ENCODE results near the gene GNG7.
"Not testable (repeated sequence)": the region's sequence is repeated elsewhere in the genome, so short reads cannot be mapped to it uniquely, and the experiment has no call there.

GNG7 gene

GRCh38 chr19:2574971-2575630 lies 127.4 kb downstream of the GNG7 start:
- DNase-seq (ENCODE audit: low spot score) = no peak

GRCh38 chr19:2574478-2574931 lies 128.0 kb downstream of the GNG7 start:
- no peak for DNase-seq (ENCODE audit: low spot score)

DNA sequence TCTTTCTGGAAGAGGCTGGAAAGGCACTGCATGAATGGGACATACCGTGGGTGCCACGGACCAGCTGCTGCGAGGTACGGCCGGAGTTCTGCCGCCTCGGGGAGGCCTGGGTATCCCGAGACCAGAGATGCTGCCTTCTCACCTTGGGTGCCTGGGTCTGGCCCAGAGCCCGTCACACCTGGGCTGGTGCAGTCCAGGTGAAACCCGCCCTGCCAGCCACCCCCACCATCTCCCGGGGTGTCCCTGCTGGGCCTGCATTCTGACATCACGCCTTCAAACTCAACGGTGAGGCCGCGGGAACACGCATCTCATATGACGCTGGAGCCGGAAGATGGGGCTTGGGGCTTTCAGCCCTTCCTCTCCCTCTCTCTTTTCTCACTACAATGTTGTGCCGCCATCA lies 128.6 kb downstream of the GNG7 start:
- DNase-seq (ENCODE audit: low spot score) = no peak

DNA sequence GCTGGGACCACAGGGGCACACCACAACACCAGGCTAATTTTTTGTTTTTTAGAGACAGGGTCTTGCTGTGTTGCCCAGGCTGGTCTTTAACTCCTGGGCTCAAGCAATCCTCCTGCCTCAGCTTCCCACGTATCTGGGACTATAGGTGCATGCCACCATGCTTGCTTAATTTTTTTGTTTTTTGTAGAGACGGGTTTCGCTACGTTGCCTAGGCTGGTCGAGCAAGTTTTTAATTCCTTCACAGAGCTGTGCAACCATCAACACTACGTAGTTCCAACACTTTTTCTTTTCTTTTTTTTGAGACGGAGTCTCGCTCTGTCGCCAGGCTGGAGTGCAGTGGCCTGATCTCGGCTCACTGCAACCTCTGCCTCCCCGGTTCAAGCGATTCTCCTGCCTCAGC lies 130.3 kb downstream of the GNG7 start:
- not testable (repeated sequence) for DNase-seq (ENCODE audit: low spot score)

GRCh38 chr19:2569596-2570465 lies 132.7 kb downstream of the GNG7 start:
- no peak for DNase-seq (ENCODE audit: low spot score)

GRCh38 chr19:2567996-2568395 lies 134.5 kb downstream of the GNG7 start:
- DNase-seq (ENCODE audit: low spot score) = no peak

DNA sequence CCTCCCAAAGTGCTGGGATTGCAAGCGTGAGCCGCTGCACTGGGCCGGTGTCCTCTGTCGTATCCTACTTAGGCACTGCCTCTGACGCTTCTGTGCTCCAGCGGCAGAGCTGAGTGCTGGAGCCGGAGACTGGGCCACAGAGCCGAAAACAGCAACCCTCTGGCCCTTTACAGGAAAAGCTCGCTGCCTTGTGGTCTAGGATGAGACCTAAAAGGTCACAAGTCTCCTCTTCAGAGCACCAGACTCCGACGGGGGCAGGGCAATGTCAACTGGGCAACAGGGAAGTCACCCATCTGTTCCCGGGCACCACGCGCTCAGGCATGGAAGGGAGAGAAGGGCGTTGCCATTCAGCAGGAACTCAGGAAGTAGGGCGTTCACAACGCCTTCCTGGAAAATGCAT lies 134.9 kb downstream of the GNG7 start:
- DNase-seq (ENCODE audit: low spot score) = no peak

GRCh38 chr19:2563546-2563945 lies 138.9 kb downstream of the GNG7 start:
- DNase-seq (ENCODE audit: low spot score) = not testable (repeated sequence)

DNA sequence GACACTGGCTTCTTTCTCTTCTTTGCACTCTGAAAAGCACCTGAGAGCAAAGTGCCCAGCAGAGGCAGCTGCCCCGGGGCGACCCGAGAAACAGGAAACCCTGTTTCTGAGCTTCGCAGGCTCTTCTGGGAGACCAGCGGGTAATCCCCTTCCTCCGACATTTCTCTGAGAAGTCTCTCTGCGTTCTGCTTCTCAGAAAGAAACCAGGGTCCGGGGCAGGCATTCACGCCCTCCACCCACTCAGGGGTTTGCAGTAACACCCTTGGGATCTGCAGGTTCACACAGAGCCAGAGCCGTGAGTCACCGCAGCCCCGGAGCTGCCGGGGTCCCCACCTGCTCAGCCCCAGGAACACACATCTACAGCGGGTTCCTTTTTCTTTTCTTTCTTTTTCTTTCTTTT lies 140.6 kb downstream of the GNG7 start:
- DNase-seq (ENCODE audit: low spot score) = no peak

DNA sequence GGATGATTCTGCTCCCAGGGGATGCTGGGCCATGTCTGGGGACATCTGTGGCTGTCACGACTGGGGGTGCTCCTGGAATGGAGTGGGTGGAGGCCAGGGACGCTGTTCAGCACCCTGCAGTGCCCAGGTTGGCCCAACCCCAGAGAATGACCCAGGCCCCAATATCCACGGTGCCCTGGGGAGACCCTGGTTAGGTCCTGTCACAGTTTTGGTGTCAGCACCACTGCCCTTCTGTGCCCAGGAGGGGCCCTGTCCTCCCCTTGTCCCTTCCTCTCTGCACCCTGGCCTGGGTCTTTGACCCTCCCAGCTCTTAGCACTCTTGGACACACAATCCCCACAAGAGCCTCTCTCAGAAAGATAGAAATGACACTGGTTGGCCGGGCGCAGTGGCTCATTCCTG lies 141.3 kb downstream of the GNG7 start:
- DNase-seq (ENCODE audit: low spot score) = no peak

- DNase-seq (ENCODE audit: low spot score) = no peak
Observed at GRCh38 chr19:2560369-2560768, 142.1 kb downstream of the GNG7 start.

DNA sequence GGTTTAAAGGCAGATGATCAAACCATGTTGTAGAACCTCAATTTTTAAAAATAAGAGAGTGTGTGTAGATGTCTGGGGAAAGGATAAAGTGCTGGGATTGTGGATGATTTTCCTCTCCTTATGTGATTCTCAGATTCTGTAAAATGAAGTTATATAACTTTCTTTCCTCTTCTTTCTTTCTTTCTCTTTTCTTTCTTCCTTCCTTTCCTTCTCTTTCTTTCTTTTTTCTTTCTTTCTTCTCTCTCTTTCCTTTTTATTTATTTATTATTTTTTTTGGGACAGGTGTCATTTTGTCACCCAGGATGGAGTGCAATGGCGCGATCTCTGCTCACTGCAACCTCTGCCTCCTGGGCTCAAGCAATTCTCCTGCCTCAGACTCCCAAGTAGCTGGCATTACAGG lies 144.0 kb downstream of the GNG7 start:
- no peak for DNase-seq (ENCODE audit: low spot score)

DNA sequence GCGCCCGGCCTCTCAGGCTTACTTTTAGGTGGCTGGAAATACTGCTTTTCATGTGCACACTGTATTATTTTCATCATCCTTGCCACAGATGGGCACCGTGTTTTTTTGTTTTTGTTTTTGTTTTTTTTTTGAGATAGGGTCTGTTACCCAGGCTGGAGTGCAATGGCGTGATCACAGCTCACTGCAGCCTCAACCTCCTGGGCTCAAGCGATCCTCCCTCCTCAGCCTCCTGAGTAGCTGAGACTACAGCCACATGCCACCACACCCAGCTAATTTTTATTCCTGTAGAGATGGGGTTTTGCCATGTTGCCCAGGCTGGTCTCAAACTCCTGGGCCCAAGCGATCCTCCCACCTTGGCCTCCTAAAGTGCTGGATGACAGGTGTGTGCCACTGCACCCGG lies 144.4 kb downstream of the GNG7 start:
- DNase-seq (ENCODE audit: low spot score) = not testable (repeated sequence)

DNA sequence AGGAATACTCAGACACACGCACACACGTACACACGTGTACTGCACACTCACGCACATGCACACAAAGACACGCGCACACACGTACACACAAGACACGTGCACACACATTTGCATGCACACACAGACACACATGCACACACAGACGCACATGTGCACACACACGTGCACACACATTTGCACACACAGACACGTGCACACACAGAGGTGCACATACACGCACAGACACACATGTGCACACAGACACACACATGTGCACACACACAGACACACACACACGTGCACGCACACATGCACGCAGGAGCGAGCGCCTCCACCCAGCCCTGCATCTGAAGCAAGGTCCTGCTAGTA lies 145.4 kb downstream of the GNG7 start:
- no peak for DNase-seq (ENCODE audit: low spot score)

DNA sequence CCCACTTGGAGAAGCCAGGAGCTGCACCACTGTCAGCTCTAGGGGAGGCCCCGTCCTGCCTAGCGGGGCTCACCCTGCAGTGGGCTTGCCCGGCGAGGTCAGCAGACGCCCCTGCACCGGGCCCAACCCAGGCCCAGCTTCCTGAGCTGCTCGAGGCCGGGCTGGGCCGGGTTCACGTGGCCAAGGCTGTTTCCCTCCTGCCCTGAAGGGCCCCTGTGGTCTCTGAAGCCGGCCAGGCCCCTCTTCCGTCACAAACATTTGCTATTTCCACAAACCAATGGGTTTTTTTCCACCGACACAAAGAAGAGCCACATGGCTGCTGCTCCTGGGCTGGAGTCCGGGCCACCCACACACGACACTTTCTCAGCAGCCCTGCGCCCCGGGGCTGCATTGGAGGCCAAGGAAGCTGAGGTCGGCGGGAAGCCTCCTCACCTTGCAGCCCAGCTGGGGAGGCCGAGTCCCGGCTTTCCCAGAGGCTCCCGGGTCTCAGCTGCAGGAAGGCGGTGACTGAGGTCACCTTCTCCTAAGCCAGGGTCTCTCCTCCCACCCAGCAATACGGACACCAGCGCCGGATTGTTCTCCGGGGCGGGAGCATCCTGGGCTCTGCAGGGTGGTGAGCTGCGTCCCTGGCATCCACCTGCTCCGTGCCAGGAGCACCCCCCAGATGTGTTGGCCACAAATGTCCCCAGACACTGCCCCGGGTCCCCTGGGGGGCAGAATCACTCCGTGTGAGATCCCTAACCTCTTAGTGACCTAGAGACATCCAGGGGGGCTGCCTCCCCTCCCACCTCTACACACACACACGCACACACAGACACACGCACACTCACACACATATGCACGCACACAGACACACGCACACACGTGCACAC lies 146.0 kb downstream of the GNG7 start:
- no peak for DNase-seq (ENCODE audit: low spot score)

DNA sequence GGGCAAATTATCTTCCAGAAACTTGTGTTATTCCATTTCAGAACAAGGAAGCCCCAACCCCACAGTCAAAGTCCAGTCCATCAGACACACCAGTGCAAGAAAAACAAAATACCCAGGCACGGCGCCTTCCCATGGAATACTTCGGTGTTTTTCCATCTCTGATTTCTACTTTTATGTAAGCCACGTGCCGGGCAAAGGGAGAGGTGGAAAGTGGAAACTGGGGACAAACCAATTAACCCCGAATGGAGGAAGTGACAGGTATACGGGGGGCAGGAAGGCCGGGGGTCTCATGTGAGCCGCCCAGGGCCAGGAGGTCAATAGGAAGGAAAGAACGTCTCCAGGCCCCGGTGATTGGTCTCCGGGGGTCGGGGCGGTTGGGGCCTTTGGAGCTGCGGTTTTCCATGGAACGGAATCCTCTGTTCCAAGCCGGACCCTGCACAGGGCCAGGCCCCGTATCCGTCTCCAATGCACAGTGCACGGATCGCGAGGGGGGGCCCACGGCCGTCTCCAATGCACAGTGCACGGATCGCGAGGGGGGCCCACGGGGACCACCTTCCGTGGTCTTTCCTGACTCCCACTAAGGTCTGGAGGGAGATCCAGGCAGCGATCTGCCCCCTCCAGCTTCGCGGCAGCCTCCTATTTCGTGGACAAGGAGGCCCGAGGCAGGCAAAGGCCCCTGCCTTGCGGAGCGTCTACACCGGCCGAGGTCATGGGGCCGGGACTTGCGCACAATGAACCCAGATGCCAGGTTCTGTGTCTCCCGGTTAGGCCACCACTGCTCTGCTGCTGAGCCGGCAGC lies 146.9 kb downstream of the GNG7 start:
- no peak for DNase-seq (ENCODE audit: low spot score)

DNA sequence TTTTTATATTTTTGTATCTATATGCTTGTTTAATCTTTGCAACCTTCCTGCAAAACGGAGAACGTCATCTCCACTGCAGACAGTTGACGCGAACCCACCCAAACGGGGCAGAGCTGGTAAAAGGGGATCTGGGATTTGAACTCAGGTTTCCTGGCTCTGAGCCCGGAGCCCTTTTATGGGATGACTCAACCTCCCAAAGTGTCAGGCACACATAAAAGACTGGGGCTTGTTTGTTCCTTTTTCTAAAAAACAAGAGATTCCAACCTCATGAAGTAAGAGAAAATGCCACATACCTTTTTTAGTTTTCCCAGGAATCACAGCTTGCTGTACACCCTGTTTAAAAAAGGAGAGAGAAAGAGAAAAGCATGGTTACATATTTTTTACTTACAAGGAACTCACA lies 147.6 kb downstream of the GNG7 start:
- DNase-seq (ENCODE audit: low spot score) = no peak

DNA sequence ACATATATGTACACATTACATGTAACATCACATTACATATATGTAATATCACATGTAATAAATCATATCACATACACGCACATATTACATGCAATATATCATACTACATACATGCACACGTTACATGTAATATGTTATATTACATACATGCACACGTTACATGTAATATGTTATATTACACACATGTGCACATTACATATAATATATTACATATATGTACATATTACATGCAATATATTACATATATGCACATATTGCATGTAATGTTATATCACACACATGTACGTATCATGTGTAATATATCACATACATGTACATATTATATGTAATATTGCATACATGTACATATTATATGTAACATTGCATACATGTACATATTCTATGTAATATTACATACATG lies 149.0 kb downstream of the GNG7 start:
- DNase-seq (ENCODE audit: low spot score) = no peak

- DNase-seq (ENCODE audit: low spot score) = no peak
Observed at GRCh38 chr19:2552859-2553258, 149.6 kb downstream of the GNG7 start.

DNA sequence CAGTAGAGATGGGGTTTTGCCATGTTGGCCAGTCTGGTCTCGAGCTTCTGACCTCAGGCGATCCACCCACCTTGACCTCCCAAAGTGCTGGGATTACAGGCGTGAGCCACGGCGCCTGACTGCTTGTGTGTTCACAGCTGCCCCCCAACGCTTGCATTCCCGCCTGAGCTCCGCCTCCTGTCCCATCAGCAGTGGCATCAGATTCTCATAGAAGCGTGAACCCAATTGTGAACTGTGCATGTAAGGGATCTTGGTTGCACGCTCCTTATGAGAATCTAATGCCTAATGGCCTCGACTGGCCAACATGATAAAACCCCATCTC lies 150.7 kb downstream of the GNG7 start:
- DNase-seq (ENCODE audit: low spot score) = no peak

DNA sequence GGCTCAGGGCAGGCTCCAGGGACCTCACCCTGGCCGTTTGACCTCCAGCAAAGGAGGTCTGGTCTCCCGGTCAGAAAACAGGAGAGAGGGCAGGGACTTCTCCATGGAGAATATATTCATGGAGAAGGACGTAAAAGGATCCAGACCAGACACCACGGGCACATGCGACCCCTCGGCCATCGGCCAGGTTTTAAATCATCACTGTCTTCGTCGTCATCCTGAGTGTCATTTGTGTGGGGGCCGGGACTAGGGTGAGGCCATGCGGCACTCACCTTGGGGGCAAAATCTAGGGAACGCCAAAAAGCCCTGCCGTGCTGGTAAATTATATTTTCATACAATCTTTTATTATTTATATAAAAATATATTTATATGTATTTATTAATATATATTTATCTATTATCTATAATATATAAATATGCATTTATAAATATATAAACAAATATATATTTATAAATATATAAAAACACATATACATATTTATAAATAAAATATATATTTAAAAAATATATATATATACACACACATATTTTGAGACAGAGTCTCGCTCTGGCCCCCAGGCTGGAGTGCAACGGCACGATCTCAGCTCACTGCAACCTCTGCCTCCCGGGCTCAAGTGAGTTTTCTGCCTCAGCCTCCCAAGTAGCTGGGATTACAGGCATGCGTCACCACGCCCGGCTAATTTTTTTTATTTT lies 151.2 kb downstream of the GNG7 start:
- DNase-seq (ENCODE audit: low spot score) = no peak
